ENCODE data around the gene RAD23B. TPM values are rescaled to one million over a fixed set of nuclear protein-coding genes. Genes with fewer than 3 reads are reported as not detected.

RAD23B gene
- total RNA-seq, 4 donors from 2014 or later, result 87.3 to 98.6 (median 93.1) TPM

DNA sequence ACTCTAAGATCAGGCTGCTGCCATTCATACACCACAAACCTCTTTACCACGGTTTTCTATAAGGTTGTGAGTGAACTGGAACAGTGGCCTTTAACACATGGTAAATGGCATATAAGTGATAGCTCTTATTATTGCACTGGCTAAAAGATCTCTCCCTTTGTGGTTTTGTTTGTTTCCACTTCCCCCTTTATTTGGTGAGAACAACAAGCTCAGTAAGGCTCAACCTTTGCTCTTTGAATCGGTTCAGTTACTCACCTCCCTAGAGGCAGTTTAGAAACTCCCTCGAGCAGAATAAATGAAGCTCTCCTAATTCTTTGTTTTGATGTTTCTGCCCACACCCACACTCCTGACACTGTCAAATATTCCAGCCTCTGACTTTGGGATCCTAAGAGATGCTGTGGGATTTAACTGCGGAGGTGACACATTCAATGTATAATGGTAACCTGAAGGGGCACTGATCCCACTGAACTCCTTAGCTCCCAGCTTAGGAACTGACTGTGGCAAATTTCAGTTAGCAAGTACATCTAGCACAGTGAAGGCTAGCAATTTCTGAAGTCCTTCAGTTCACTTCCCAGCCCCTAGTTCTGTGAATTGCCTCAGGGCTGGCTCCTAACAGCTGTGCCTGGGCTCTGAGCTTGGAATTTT lies 22.5 kb upstream of the RAD23B start:
- Histone ChIP-seq H3K4me1 (no peaks in the 10 kb centered on the region), H3K9me3 (peaks cover 0 to 11% (median 0%) of the 10 kb centered on the region in 4 donors), H3K36me3 (no peaks in the 10 kb centered on the region), H3K4me3 (no peak overlapping the region), H3K27ac (peak overlapping the region in 1 of 4 donors; percentile 55), H3K27me3 (no peaks in the 10 kb centered on the region)
- no peak for DNase-seq (ENCODE audit: low spot score in 2 of 2)
- WGBS, 2 donors, result 24 to 28% methylated on average over 4 of the region's 4 CpGs
- TF ChIP-seq POLR2A (IDR thresholded peaks at IDR 0.05), result no peak
- no peak for TF ChIP-seq EP300 (IDR thresholded peaks at IDR 0.05)
- TF ChIP-seq, protein P1, sequence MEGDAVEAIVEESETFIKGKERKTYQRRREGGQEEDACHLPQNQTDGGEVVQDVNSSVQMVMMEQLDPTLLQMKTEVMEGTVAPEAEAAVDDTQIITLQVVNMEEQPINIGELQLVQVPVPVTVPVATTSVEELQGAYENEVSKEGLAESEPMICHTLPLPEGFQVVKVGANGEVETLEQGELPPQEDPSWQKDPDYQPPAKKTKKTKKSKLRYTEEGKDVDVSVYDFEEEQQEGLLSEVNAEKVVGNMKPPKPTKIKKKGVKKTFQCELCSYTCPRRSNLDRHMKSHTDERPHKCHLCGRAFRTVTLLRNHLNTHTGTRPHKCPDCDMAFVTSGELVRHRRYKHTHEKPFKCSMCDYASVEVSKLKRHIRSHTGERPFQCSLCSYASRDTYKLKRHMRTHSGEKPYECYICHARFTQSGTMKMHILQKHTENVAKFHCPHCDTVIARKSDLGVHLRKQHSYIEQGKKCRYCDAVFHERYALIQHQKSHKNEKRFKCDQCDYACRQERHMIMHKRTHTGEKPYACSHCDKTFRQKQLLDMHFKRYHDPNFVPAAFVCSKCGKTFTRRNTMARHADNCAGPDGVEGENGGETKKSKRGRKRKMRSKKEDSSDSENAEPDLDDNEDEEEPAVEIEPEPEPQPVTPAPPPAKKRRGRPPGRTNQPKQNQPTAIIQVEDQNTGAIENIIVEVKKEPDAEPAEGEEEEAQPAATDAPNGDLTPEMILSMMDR (IDR thresholded peaks at IDR 0.05), result no peak

DNA sequence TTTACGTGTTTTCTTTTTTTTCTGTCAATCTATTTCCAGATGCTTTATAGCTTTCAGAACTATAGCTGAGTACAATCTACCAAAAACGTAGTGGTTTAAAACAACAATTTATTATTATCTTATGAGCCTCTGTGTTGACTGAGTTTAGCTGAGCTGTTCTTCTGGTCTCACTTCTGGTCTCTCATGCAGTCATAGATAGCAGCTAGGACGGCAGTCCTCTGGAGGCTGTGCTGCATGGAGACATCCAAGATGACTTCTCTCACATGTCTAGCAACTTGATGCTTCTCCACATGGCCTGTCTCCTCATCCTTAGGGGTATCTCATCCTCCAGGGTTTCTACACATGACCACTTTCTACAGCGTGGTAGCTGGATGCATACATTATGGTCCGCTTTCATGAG lies 22.0 kb upstream of the RAD23B start:
- Histone ChIP-seq H3K36me3 (no peaks in the 10 kb centered on the region), H3K27me3 (no peaks in the 10 kb centered on the region), H3K4me1 (no peaks in the 10 kb centered on the region), H3K9me3 (peaks cover 0 to 15% (median 0%) of the 10 kb centered on the region in 4 donors), H3K27ac (peak overlapping the region in 1 of 4 donors; percentile 55), H3K4me3 (no peak overlapping the region)
- 63 to 75% methylated on average over 5 of the region's 5 CpGs for WGBS, 2 donors
- DNase-seq (ENCODE audit: low spot score in 2 of 2), result no peak
- TF ChIP-seq POLR2A (IDR thresholded peaks at IDR 0.05), result no peak
- TF ChIP-seq EP300 (IDR thresholded peaks at IDR 0.05), result no peak
- TF ChIP-seq, protein P1 (IDR thresholded peaks at IDR 0.05), result no peak

DNA sequence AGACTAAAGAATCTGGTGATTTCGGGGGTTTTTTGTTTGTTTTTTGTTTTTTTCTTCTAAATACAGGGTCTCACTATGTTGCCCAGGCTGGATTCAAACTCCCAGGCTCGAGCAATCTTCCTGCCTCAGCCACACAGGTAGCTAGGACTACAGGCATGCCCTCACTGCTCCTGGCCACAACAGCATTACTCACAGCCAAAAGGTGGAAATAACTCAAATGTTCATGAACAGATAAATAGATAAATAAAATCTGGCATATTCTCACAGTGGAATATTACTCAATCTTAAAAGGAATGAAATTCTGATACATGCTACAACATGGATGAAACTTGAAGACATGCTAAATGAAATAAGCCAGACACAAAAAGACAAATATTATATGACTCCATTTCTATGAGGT lies 19.8 kb upstream of the RAD23B start:
- peaks cover 0 to 15% (median 0%) of the 10 kb centered on the region in 4 donors for H3K9me3 ChIP-seq

DNA sequence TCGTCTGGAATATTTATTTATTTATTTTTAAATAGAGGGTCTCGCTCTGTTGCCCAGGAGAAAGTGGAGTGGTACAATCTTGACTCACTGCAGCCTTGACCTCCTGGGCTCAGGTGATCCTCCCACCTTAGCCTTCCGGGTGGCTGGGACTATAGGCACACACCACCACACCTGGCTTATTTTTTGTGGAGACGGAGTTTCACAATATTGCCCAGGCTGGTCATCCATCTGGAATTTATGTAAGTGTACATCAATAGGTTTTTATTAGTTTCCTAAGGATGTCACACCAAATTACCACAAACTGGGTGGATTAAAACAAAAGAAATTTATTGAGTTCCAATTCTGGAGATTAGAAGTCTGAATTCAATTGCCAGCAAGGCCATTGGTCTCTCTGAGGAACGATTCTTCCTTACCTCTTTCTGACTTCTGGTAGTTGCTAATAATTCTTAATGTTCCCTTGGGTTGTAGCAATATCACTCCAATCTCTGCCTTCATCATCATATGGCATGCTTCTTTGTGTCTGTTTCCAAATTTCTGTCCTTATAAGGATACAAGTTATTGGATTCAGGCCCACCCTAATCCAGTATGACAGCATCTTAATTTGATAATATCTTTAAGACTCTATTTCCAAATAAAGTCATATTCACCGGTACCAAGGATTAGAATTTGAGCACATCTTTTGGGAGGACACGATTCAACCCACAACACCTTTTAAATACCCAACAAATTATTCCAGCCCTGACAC lies 16.3 kb upstream of the RAD23B start:
- peaks cover 0 to 15% (median 0%) of the 10 kb centered on the region in 4 donors for H3K9me3 ChIP-seq
- WGBS, 2 donors, result 90 to 91% methylated on average over 7 of the region's 7 CpGs
- H3K27ac ChIP-seq, result no peak overlapping the region
- no peak for DNase-seq (ENCODE audit: low spot score in 2 of 2)
- H3K27me3 ChIP-seq, result no peaks in the 10 kb centered on the region
- H3K4me3 ChIP-seq, result no peak overlapping the region
- TF ChIP-seq EP300 (IDR thresholded peaks at IDR 0.05) (no peak), POLR2A (IDR thresholded peaks at IDR 0.05) (no peak)
- TF ChIP-seq, protein P1 (IDR thresholded peaks at IDR 0.05), result no peak
- peaks cover 0 to 4% (median 0%) of the 10 kb centered on the region in 4 donors for H3K4me1 ChIP-seq
- H3K36me3 ChIP-seq, result no peaks in the 10 kb centered on the region

More for the DNA sequence above, 19.8 kb upstream of the RAD23B start:
- Histone ChIP-seq H3K4me3 (no peak overlapping the region), H3K4me1 (no peaks in the 10 kb centered on the region), H3K36me3 (no peaks in the 10 kb centered on the region), H3K27me3 (no peaks in the 10 kb centered on the region), H3K27ac (no peak overlapping the region)
- no peak for TF ChIP-seq POLR2A (IDR thresholded peaks at IDR 0.05)
- TF ChIP-seq, protein P1 (IDR thresholded peaks at IDR 0.05), result no peak
- TF ChIP-seq EP300 (IDR thresholded peaks at IDR 0.05), result no peak
- 83 to 86% methylated on average over 2 of the region's 2 CpGs for WGBS, 2 donors
- no peak for DNase-seq (ENCODE audit: low spot score in 2 of 2)

DNA sequence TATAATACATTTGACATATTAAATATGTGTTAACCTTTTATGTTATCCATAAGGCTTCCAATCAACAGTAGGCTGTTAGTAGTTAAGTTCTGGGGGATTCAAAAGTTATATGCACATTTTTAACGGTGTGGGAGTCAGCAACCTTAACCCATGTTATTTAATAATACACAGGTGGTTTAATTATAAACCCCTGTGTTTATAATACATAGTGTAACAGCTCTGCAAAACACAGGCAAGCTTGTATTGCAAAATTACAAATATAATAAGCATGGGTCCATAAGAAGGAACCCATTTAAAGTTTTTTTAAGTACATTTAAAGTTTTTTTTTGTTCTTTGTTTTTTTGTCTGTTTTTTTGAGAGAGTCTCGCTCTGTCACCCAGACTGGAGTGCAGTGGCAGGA lies 14.5 kb upstream of the RAD23B start:
- Histone ChIP-seq H3K36me3 (no peaks in the 10 kb centered on the region), H3K27me3 (no peaks in the 10 kb centered on the region), H3K9me3 (peaks cover 0 to 15% (median 0%) of the 10 kb centered on the region in 4 donors), H3K27ac (no peak overlapping the region), H3K4me3 (no peak overlapping the region), H3K4me1 (peaks cover 0 to 4% (median 0%) of the 10 kb centered on the region in 4 donors)
- WGBS, 2 donors, result 81 to 85% methylated on average over 2 of the region's 2 CpGs
- DNase-seq (ENCODE audit: low spot score in 2 of 2), result no peak
- TF ChIP-seq POLR2A (IDR thresholded peaks at IDR 0.05) (no peak), EP300 (IDR thresholded peaks at IDR 0.05) (no peak)
- TF ChIP-seq, protein P1 (IDR thresholded peaks at IDR 0.05), result no peak

Data from tibial nerve (tissue), 4 donors.